Stimulated activated CD4-positive, alpha-beta T cell treated with anti-CD3 and anti-CD28 coated beads, TNF-alpha, amount 100 ng/mL, for 48 hours (primary cell): ENCODE measurements around the gene RAP2A.

Experiments
- DNase-seq, 3 donors: peaks; one replicate each; pipeline ENCODE4 v3.0.0-alpha.2; 2020; ENCODE audit warnings: low read depth in 3 of 3

Gene RAP2A

GRCh38 chr13:97433727-97434396 is at the start of gene RAP2A:
Gene RAP2A, plus strand, starts transcription at chr13:97434169. Its CDS starts 302 bp downstream, at chr13:97434471.
- peak; percentile 80 to 83 (median 81) for DNase-seq

GRCh38 chr13:97384371-97384770 is 49.6 kb upstream of the RAP2A start:
- no peak for DNase-seq

DNA sequence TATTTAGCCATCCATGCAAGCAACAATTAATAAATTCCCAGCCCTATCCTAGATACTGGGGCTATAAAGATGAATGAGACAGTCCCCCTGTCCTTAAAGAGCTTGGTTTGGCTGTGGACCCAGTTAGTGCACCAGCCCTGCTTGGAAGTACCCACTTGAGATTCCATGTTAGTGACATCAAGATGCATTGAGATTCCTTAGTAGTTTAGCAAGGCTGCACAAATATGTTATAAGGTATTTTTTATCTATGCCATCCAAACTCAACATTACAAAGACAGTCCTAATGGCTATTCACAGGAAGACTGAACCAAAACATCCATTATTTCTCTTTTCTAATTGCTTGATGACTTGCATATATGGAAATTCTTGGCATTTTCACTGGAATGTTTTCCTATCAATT is 48.8 kb upstream of the RAP2A start:
- DNase-seq, result no peak

DNA sequence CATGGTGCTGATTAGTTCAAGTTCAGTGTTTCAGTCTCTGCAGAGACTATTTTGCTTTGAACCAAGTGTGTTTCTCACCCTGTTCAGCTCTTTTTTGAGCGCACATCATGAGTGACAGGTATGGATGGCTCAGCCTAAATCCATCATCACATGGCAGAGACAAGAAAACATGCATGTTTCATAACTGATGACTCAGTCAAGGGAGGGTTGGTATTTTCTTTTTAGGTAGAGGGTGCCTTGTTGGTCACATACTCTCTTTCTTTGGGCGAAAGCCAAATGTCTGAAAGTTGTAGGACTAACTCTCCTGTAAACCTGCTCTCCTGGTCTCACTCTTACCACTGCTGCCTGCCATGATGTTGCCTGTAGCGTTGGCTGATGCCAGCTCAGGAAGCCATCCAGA is 48.1 kb upstream of the RAP2A start:
- no peak for DNase-seq

DNA sequence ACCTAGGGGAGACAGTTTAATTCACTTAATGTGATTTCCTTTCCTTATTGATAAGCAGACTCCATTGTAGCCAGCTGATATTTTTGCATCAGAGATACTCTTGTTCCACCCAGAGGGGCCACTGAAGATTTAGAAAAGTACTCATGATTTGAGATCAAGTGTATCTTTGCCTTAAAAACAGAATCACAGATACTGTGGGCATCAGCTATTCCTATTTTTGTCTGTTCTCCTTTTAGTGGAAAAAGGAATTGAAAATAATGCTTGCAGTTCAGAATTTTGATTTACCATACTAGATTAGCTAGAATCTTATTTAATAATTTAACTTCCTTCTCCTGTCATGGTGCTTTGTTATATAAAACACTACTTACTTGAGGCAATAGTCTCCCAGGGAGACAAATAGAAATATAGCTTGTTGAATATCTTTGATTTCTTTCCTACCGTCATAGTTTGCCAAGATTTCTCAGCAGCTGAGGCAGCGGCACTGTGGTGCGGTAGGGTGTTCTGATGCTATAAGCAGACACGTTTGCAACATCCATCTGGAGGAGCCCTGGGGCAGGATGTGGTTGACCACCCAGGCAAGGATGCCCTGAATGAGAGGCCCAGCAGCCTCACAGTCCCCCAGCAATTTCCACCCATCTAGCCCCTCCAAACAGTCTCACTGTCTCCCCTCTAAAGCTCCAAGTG is 47.0 kb upstream of the RAP2A start:
- no peak for DNase-seq

- no peak for DNase-seq
Measured at GRCh38 chr13:97387485-97387839, 46.5 kb upstream of the RAP2A start.

DNA sequence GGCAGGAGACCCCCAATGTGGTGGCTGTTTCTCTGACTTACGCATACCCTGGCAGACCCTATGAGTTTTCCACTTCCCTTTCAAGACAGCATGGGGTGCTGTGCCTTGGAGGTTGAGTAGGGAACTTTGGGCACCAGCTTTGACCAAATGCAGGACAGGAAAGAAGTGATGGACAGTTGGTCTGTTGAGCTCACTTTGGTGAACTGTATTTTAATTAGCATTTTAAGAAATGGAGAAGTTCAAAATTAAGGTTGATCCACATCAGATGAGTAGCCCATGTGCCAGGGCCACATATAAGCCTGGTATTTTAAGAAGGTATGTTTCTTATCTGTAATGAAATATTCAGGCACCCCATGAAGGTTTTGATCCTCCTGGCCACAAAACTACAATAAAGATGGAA is 46.1 kb upstream of the RAP2A start:
- no peak for DNase-seq

- DNase-seq, result no peak
Measured at GRCh38 chr13:97388373-97388772, 45.6 kb upstream of the RAP2A start.

DNA sequence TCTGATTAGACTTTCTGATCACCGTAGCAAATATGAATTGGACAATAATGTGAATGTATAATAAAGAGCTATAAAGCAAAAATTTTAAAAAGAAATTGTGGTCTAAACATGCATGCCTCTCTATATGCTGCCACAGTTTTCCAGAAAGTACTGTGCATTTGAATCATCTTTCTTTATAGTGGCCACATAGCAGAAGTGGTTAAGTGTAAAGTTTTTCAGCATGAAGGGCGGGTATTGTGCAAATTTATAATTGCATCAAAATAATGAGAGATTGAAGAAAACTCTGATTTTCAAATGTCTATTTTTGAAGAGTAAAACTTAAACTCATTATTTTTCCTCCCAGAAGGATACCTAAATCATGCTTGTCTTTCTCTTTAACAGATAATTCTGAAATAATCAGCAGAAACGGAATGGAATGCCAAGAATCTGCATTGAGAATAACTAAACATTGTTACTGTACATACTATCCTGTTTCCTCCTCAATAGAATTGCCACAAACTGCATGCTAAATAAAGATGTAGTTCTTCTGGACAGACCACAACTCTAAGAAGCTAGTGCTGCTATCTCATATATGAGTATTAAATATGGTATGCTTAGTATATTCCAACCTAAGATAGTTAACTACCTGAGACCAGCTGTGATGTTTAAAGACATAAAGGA is 42.9 kb upstream of the RAP2A start:
- DNase-seq, result no peak

- DNase-seq, result no peak
Measured at GRCh38 chr13:97392020-97392419, 41.9 kb upstream of the RAP2A start.

- no peak for DNase-seq
Measured at GRCh38 chr13:97394542-97394941, 39.4 kb upstream of the RAP2A start.

GRCh38 chr13:97395447-97396136 is 38.4 kb upstream of the RAP2A start:
- no peak for DNase-seq

GRCh38 chr13:97397267-97397666 is 36.7 kb upstream of the RAP2A start:
- DNase-seq, result no peak

GRCh38 chr13:97401421-97401820 is 32.5 kb upstream of the RAP2A start:
- no peak for DNase-seq

- no peak for DNase-seq
Measured at GRCh38 chr13:97403893-97404750, 29.8 kb upstream of the RAP2A start.

DNA sequence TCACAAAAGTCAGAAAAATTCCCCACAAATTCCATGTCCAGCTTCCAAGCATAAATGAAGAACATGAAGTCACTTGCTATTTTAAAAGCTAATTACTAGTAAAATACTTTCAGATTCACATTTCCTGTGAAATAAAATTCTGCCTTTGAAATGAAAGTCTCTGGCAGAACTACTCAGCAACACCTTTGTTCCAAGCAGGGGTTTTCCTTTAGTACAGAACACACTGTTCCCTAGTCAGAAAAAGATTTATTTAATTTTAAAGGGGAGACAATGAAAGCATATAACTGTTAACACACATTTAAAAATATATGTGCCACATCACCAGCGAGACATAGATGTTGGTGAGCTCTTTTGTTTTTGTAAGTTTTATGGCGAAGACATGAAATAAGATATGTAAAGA is 26.4 kb upstream of the RAP2A start:
- no peak for DNase-seq

DNA sequence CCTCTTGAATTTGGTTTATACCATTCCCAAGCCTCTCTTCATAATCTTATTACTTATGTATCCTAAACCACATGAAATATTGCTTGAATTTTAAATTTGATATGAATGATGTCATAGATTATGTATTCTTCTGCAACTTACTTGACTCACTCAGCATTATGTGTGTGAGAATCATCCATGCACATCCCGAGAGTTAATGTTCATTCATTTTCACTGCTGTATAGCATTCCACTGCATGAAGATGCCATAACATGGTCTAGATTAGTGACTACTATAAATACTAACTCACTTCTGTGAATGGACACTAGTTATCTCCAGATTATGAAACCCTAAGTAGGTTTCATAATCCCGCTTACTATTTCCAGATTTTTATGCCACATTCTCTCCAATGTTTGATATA is 25.0 kb upstream of the RAP2A start:
- DNase-seq, result no peak

DNA sequence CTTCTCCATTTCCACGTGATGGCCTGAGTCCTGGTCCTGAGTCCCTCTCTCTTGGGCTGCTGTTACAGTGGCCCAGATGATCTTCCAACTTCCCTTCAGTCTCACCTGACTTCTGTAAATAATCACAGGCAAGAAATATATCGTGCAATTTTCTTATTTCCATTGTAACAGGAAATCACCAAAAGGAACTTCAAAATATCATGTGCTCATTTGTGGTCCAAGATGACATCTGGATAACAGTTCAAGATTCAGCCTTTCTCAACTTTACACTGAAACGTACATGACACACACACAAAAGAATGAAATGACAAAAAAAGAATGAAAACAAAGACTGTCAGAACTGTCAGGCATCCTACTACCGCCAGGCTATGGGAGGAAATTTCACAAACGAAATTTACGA is 22.0 kb upstream of the RAP2A start:
- DNase-seq, result no peak

- DNase-seq, result no peak
Measured at GRCh38 chr13:97413694-97414093, 20.3 kb upstream of the RAP2A start.

DNA sequence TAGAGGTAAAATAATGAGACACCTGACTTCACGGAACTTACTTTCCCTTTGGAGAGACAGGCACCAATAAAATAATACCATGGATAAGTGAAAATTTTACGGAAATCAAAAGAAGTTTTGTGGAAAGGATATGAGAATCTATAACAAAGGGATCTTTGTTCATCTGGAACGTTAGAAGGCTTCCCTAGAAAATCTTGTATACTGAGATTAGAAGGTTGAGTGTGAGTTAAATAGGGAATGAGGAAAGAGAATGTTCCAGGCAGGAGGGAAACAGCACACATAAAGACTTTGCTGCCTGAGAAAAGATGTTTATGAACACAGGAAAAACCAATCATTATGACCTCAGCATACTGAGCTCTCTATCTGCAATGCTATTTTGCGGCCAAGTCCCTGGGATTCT is 19.6 kb upstream of the RAP2A start:
- DNase-seq, result no peak

- no peak for DNase-seq
Measured at GRCh38 chr13:97417698-97418097, 16.3 kb upstream of the RAP2A start.
